Colonic mucosa (tissue), 4 donors: ENCODE measurements around the gene SIVA1. TPM values are rescaled to one million over a fixed set of nuclear protein-coding genes. Genes with fewer than 3 reads are reported as not detected.

Experiments
- DNase-seq: peaks from one replicate; pipeline ENCODE4 v3.0.0-alpha.2; 2020
- H3K27ac ChIP-seq: fragments of 200-600 bp; one replicate; pipeline ENCODE4 v1.8.0; 2021
- H3K27me3 ChIP-seq: fragments of 200-600 bp; one replicate; pipeline ENCODE4 v1.8.0; 2021
- H3K36me3 ChIP-seq: fragments of 200-600 bp; one replicate; pipeline ENCODE4 v1.8.0; 2021
- H3K4me1 ChIP-seq: fragments of 200-600 bp; one replicate; pipeline ENCODE4 v1.8.0; 2021; ENCODE audit warnings: mild to moderate bottlenecking
- H3K4me3 ChIP-seq: fragments of 200-600 bp; one replicate; pipeline ENCODE4 v1.8.0; 2021
- H3K9ac ChIP-seq, 2 donors: one replicate each; pipeline ENCODE4 v1.7.0; 2013; ENCODE audit warnings: control low read depth in 2 of 2, low read depth in 2 of 2, low read length in 2 of 2
- H3K9me3 ChIP-seq: fragments of 200-600 bp; one replicate; pipeline ENCODE4 v1.8.0; 2021
- intact Hi-C: fragments of 100-400 bp; cut with DNase I; formaldehyde crosslinking; loops from one replicate; pipeline ENCODE4 v1.14.1; 2022
- total RNA-seq, 2 donors: library from RNA; stranded (reverse); fragmentation: NEBNext Ultra II Directional in 1 of 2; extraction: Animal tissue kit (Norgen Biotek cat#: 25700) in 1 of 2; gene quantifications; one replicate each; pipeline ENCODE4 v1.2.1, GENCODE V29; 2021
- TF ChIP-seq, protein P1 (sequence below): fragments of 200-600 bp; IDR thresholded peaks from one replicate; pipeline ENCODE4 v1.8.0; 2022; ENCODE audit warnings: antibody characterized with exemption, mild to moderate bottlenecking
- donor health status: healthy.
- donor health status: DM: no; HTN: no; CAD: no.
- donor health status: DM: no; HTN: no; CAD: no.

Gene SIVA1
- total RNA-seq, 2 donors from 2014 or later: 58.8 to 153 TPM

DNA sequence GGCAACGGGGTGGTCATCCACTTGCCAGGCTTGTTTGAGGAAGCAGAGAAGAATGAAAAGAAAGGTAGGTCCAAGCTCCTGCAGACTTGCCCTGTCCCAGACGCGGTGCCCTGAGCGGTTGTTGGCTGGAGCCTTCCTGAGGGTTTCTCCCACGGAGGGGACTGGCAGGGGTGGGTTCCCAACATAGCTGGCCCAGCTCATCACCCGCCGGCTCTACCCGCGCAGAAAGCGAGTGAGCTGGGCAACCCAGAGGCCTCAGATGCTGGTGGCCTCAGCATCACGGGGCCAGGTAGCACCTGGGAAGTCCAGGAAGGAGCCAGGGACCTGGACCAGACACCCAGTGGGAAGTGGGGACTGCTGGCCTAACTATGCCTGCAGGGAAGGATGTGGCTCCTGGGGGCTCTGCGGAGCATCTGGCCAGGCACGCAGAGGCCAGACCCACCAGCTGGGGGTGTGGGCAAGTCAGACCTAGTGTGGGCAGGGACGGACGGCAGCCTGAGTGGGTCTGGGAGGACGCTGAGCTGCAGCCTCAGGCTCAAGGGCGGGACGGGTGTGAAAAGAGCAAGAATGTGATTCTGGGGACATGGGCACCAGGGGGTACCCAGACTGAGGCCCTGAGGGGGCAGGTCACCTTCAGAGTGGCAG is 14.4 kb upstream of the SIVA1 start:
- Histone ChIP-seq H3K4me1 (no peaks in the 10 kb centered on the region), H3K27ac (no peak overlapping the region), H3K9me3 (no peaks in the 10 kb centered on the region), H3K36me3 (no peaks in the 10 kb centered on the region), H3K9ac (no peak overlapping the region), H3K27me3 (no peaks in the 10 kb centered on the region), H3K4me3 (no peak overlapping the region)
- DNase-seq: no peak
- intact Hi-C loops: no loop called here
- TF ChIP-seq, protein P1, sequence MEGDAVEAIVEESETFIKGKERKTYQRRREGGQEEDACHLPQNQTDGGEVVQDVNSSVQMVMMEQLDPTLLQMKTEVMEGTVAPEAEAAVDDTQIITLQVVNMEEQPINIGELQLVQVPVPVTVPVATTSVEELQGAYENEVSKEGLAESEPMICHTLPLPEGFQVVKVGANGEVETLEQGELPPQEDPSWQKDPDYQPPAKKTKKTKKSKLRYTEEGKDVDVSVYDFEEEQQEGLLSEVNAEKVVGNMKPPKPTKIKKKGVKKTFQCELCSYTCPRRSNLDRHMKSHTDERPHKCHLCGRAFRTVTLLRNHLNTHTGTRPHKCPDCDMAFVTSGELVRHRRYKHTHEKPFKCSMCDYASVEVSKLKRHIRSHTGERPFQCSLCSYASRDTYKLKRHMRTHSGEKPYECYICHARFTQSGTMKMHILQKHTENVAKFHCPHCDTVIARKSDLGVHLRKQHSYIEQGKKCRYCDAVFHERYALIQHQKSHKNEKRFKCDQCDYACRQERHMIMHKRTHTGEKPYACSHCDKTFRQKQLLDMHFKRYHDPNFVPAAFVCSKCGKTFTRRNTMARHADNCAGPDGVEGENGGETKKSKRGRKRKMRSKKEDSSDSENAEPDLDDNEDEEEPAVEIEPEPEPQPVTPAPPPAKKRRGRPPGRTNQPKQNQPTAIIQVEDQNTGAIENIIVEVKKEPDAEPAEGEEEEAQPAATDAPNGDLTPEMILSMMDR: no peak

GRCh38 chr14:104739026-104739425 is 13.9 kb upstream of the SIVA1 start:
- Histone ChIP-seq H3K27me3 (no peaks in the 10 kb centered on the region), H3K36me3 (no peaks in the 10 kb centered on the region), H3K4me1 (no peaks in the 10 kb centered on the region), H3K27ac (no peak overlapping the region), H3K9me3 (no peaks in the 10 kb centered on the region), H3K9ac (no peak overlapping the region), H3K4me3 (no peak overlapping the region)
- no peak for DNase-seq
- intact Hi-C loops: no loop called here
- TF ChIP-seq, protein P1: no peak

GRCh38 chr14:104739546-104740516 is 13.1 kb upstream of the SIVA1 start:
- intact Hi-C loops: no loop called here
- Histone ChIP-seq H3K9ac (peak overlapping the region in 1 of 2 donors; percentile 24), H3K4me3 (no peak overlapping the region), H3K27ac (no peak overlapping the region), H3K9me3 (no peaks in the 10 kb centered on the region), H3K27me3 (no peaks in the 10 kb centered on the region), H3K36me3 (no peaks in the 10 kb centered on the region), H3K4me1 (no peaks in the 10 kb centered on the region)
- TF ChIP-seq, protein P1: no peak
- DNase-seq: no peak

- intact Hi-C loops: no loop called here
- H3K9me3 ChIP-seq: no peaks in the 10 kb centered on the region
- TF ChIP-seq, protein P1: no peak
These were observed 11.7 kb upstream of the SIVA1 start for GRCh38 chr14:104741108-104741802.

DNA sequence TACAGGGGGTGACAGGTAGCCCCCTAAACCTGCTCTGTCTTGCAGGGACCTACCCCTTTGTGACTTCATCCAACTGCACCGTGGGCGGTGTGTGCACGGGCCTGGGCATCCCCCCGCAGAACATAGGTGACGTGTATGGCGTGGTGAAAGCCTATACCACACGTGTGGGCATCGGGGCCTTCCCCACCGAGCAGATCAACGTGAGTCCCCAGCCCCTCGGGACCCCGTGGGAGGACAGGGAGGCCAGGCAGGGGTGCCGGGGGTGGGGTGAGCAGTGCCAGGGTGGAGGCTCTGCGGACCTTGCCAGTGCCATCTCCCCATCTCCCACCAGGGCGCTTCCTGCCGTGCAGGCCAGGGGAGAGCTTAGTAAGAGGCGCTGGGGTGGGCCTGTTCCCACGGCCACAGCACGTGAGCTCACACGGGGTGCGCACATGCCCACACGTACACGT is 11.1 kb upstream of the SIVA1 start:
- H3K4me3 ChIP-seq: no peak overlapping the region

More at GRCh38 chr14:104741108-104741802, 11.7 kb upstream of the SIVA1 start:
- no peak for DNase-seq
- Histone ChIP-seq H3K4me3 (no peak overlapping the region), H3K27ac (no peak overlapping the region), H3K36me3 (no peaks in the 10 kb centered on the region), H3K9ac (no peak overlapping the region), H3K4me1 (no peaks in the 10 kb centered on the region), H3K27me3 (no peaks in the 10 kb centered on the region)

More for the DNA sequence above, 11.1 kb upstream of the SIVA1 start:
- Histone ChIP-seq H3K4me1 (no peaks in the 10 kb centered on the region), H3K9me3 (no peaks in the 10 kb centered on the region), H3K27ac (no peak overlapping the region), H3K27me3 (no peaks in the 10 kb centered on the region), H3K36me3 (no peaks in the 10 kb centered on the region), H3K9ac (no peak overlapping the region)
- intact Hi-C loops: no loop called here
- no peak for DNase-seq
- TF ChIP-seq, protein P1: no peak
